Stimulated activated CD8-positive, alpha-beta memory T cell treated with anti-CD3 and anti-CD28 coated beads, Interleukin-4, amount 100 ng/mL, for 24 hours (primary cell): ENCODE measurements around the gene BRF1.
"Not testable (repeated sequence)": the region's sequence is repeated elsewhere in the genome, so short reads cannot be mapped to it uniquely, and the experiment has no call there.

Experiments
- DNase-seq: peaks from one replicate; pipeline ENCODE4 v3.0.0-alpha.2; 2020; ENCODE audit warnings: low read depth

The BRF1 gene

GRCh38 chr14:105290621-105291346 is 10.0 kb downstream of the BRF1 start:
- no peak for DNase-seq

DNA sequence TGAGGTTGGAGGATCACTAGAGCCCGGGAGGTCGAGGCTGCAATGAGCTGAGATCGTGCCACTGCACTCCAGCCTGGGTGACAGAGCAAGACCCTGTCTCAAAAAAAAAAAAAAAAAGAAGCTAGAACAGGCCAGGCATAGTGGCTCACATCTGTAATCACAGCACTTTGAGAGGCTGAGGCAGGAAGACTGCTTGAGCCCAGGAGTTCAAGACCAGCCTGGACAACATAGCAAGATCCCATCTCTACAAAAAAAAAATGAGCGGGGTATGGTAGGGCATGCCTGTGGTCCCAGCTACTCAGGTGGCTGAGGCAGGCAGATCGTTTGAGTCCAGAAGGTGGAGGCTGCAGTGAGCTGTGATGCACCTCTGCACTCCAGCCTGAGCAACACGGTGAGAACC is 11.9 kb downstream of the BRF1 start:
- DNase-seq = not testable (repeated sequence)

DNA sequence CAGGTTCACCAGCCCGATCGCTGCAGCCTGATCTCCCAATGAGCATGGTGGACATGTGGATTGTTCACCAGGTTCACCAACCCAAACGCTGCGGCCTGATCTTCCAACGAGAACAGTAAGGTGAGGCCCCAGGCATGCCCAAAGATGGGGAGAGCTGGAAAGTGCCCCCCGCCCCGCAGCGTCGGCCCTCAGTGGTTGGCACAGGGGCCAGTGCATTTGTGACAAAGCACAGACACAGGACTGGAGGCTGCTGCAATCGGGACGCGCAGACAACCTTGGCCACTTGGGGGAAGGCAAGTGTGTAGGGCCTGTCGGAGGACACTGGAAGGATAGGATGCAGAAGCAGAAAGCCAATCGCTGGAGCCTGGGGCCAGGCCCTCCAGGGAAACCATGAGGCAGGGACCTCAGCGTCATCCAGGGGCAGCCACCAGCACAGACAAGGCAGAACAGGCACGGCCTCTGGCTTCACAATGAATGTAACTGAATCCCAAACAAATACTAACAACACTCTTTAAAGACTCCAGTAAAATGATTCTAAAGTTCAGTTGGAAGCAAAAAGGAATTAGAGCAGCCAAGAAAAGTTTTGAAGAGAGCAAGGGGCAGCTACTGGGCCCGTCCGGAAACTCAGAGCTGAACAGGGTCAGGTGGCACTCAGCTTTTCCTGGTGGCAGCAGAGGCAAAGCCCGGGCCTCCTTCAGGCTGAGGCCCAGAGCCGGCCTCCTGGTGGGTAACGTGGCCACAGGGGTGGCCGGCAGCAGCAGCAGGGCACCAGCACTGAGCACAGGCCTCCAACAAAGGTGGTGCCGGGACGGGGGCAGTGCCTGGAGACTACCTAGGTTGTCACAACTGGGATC is 13.3 kb downstream of the BRF1 start:
- DNase-seq = no peak

DNA sequence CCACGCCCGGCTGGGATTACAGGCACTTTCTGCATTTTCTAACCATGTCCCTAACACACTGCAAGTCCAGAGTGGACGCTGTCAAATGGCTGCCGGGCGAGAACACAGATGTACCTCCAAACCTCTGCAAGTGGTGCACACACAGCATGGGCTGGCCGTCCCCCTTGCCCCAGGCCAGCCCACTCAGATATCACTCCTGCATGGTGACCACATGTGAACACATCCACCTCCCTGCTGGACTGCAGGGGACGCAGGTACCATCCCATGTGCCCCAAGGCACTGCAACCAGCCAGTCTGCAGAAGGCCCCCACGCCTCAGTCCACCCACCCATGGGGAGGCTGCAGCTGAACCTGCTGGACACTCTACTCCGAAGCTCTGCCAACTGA is 14.0 kb downstream of the BRF1 start:
- no peak for DNase-seq

DNA sequence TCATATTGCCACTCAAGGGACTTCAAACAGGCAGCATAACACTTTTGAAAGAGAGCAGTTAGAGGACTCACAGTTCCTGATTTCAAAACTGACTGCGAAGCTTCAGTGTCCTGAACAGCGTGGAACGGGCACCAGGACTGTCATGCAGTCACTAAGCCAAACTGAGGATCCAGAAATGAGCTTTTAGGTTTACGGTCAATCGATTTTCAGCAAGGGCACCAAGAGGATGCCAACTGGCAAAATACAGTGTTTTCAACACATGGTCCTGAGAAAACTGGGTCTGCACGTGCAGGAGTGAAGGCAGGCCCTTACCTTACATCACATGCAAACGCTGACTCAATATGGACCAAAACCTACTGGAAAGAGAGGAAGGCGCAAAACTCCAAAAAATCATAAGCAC is 15.6 kb downstream of the BRF1 start:
- no peak for DNase-seq

GRCh38 chr14:105283899-105284298 is 16.9 kb downstream of the BRF1 start:
- no peak for DNase-seq

DNA sequence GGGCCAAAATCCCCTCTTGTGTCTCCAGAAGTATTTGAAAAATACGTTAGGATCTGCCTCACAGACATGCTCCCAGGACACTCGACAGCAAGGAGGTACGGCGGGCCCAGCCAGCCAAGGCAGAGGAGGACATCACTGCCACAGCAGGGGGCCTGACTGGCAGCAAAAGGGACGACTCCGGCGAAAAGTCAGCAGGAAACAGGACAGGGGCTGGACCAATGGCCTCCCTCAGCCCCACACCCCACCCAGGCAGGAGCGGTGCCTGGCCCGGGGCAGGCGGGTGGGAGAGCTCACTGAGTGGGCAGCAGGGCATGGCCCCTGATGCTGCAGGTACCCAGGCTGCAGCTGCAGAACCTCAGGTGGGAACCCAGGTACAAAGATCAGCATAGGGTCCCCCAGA is 17.8 kb downstream of the BRF1 start:
- no peak for DNase-seq

DNA sequence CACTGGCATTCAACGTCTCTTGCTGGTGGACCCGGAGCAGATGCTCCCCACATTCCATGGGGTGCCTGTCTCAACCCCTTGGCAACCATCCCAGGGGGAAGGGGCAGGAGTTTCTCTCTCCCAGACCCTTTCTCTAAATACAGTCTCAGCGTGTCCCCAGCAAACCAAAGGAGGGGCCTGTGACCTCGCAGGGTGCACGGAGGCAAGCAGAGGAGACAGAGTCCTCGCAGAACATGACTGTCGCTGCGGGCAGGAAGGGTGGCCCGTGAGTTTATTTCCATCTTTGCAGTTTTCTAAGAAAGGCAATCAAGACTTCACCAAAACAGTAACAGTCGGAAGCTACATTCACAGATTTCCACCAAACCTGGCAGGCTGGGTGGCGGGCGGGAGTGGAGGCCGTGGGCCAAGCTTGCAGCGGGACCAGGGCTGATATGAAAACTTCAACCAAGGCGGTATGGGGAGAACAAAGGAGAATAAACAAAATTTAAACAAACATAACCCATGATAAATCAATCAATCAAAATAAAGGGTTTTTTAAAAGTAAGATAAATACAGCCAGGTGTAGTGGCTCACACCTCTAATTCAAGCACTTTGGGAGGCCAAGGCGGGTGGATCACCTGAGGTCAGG is 18.6 kb downstream of the BRF1 start:
- DNase-seq = no peak

- DNase-seq = no peak
Observed at GRCh38 chr14:105281371-105282097, 19.3 kb downstream of the BRF1 start.

GRCh38 chr14:105280525-105280924 is 20.3 kb downstream of the BRF1 start:
- DNase-seq = no peak

DNA sequence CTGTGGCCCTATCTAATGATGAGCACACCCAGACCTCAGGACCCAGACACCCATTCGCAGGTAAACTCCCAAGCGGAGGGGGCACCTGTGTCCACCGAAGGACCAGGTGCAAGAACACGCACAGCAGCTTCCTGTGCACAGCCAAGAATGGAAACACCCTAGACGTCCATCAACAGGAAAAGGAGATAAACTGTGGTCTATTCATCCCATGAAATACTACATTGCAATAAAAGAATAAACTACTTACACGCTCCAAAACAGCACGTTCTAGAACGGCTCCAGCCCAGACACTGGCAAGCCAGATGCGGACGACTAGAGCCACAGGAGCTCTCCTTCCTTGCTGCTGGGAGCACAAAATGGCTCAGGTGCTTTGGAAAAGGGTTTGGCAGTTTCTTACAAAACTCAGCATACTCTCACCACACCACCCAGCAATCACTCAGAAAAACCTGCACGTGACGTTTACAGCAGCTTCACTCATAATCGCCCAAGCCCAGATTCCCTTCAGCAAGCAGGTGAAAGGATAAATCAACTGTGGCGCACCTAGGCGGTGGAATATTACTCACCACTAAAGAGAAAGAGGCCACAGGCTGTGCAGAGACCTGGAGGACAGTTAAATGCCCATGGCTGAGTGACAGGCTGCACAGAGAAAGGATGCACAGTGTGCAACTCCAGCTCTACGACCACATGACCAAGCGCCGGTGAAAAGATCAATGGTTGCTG is 21.0 kb downstream of the BRF1 start:
- DNase-seq = no peak

GRCh38 chr14:105277448-105277847 is 23.4 kb downstream of the BRF1 start:
- not testable (repeated sequence) for DNase-seq

GRCh38 chr14:105275267-105275946 is 25.4 kb downstream of the BRF1 start:
- DNase-seq = no peak

DNA sequence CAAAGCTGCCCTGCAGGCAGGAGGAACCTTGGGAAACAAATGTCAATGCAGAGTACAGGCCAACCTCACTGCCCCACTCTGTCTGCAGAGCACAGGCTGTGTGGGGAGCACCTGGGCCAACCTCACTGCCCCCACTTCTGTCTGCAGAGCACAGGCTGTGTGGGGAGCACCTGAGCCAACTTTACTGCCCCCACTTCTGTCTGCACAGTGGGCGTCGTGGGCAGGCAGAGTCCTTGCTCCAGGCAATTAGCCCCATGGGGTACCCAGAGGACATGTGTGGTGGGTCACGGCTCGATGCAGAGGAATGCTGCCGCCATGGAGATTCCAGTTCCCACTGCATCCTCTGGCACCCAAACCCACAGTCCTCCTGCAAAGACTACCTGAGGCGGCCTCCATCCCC is 26.2 kb downstream of the BRF1 start:
- DNase-seq = no peak

DNA sequence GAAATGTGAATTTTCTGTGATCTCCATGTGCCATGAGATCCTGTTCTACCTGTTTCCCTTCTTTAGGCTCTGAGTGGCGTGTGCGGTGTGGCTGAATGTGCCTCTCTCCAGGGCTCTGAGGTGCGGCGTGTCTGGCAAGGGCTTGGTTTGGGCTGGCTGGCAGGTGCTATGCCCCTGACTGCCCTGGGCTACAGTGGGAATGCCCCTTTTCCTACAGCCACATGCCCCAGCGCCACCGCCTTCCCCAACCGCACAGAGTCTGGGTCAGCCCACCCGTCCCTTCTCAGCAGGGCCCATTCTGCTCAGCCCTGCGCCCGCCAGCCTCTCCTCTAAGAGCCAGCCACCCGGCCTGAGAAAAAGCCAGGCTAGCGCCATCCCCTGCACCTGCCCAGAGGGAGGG is 27.7 kb downstream of the BRF1 start:
- no peak for DNase-seq

- DNase-seq = no peak
Observed at GRCh38 chr14:105272623-105273022, 28.2 kb downstream of the BRF1 start.

GRCh38 chr14:105271224-105271890 is 29.4 kb downstream of the BRF1 start:
- DNase-seq = no peak

DNA sequence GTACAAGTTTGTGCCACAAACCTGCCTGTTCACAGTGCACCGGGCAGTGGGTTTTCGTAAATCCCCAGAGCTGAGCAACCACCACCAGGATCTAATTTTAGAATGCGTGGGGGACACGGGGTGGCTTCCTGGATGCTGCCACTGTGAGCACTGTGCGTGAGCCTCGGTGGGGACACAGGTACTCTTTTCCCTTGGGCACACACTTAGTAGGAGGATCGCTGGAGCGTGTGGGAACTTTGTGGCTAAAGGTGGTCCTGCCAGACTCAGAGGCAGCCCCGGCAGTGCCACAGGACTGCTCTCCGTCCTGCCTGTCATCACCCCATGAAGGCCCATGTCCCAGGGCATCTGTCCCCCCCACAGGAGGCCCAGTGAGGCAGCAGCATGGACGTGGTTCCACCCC is 31.4 kb downstream of the BRF1 start:
- DNase-seq = no peak

DNA sequence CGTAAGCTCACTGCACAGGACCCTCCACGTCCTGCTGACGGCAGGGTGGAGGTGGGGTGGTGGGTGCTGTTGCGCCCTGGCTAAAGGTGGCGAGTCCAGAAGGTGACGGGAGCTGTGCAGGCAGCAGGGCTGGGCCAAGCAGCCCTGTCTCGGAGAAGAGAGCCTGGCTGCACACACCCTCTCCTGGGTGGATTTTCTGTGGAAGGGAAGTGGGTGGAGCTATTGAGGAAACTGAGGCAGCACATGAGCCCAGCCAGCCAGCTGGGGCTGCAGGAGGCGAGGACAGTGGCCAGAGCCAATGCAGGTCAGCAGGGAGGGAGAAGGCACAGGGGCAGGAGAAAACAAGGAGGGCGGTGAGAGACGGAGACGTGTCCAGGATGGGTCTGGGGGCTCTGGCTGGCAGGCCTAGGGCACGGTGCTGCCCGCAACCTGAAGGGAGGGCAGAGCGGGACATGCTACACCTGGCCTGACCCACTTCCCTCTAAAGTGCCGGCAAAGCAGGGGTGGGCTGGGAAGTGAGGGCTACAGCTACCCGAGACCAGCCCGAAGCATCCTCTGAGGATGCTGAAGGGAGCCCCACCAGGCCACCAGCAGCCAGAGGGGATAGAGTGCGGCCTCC is 32.0 kb downstream of the BRF1 start:
- DNase-seq = no peak
